HG02943 (cell line): Measurements from ENCODE around the gene IFIT1B.
A peak's percentile ranks its signal among the peaks of the same experiment; 100 is the strongest.
"Not testable (repeated sequence)": the region's sequence is repeated elsewhere in the genome, so short reads cannot be mapped to it uniquely, and the experiment has no call there.

ENCODE experiments used
- ATAC-seq: cut with Tn5 transposase; IDR thresholded peaks from one replicate; pipeline ENCODE4 v1.9.1; 2021; ENCODE audit warnings: mild to moderate bottlenecking, low read depth, moderate library complexity; ENCODE audit not compliant: unreplicated experiment

IFIT1B gene

DNA sequence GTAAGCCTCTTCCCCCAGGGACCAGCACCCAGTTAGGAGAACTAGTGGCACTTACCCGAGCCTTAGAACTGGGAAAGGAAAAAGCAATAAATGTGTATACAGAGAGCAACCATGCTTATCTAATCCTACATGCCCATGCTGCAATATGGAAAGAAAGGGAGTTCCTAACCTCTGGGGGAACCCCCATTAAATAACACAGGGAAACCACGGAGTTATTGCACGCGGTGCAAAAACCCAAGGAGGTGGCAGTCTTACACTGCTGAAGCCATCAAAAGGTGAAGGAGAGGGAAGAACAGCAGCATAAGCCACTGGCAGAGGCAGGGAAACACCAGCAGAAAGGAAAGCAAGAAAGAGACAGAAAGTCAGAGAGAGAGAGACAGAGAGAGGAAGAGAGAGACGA, 32.7 kb downstream of the IFIT1B start:
- ATAC-seq: not testable (repeated sequence)

DNA sequence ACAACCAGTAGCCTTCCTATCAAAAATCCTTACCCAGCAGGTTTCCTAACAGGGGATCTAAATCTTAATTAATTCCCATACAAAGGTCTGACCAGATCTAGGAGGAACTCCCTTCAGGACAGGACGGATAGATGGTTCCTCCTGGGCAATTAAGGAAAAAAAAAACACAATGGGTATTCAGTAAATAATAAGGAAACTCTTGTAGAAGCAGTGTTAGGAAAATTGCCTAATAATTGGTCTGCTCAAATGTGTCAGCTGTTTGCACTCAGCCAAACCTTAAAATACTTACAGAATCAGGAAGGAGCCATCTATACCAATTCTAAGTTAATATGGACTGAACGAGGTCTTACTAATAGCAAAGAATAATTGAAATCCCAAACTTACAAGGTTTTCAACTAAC, 33.3 kb downstream of the IFIT1B start:
- not testable (repeated sequence) for ATAC-seq

DNA sequence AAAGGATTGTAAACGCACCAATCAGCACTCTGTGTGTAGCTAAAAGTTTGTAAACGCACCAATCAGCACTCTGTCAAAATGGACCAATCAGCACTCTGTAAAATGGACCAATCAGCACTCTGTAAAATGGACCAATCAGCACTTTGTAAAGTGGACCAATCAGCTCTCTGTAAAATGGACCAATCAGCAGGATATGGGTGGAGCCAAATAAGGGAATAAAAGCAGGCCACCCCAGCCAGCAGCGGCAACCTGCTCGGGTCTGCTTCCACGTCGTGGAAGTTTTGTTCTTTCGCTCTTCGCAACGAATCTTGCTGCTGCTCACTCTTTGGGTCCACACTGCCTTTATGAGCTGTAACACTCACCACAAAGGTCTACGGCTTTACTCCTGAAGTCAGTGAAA, 34.4 kb downstream of the IFIT1B start:
- not testable (repeated sequence) for ATAC-seq

DNA sequence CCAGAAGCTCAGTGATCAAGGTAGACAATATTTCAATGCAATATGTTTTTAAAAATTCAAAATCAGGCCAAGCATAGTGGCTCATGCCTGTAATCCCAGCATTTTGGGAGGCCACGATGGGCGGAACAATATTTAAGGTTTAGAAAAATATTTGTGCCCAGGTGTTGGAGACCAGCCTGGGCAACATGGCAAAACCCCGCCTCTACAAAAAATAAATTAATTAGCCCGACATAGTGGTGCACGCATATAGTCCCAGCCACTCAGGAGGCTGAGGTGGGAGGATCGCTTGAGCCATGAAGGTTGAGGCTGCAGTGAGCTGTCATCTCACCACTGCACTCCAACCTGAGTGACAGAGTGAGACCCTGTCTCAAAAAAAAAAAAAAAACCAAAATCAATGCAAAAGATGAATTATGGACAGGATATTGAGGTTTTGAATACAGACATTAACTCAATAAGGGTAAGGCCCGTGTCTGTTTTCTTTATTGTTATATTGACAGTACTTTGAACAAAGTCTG, 35.6 kb downstream of the IFIT1B start:
- ATAC-seq: no peak

DNA sequence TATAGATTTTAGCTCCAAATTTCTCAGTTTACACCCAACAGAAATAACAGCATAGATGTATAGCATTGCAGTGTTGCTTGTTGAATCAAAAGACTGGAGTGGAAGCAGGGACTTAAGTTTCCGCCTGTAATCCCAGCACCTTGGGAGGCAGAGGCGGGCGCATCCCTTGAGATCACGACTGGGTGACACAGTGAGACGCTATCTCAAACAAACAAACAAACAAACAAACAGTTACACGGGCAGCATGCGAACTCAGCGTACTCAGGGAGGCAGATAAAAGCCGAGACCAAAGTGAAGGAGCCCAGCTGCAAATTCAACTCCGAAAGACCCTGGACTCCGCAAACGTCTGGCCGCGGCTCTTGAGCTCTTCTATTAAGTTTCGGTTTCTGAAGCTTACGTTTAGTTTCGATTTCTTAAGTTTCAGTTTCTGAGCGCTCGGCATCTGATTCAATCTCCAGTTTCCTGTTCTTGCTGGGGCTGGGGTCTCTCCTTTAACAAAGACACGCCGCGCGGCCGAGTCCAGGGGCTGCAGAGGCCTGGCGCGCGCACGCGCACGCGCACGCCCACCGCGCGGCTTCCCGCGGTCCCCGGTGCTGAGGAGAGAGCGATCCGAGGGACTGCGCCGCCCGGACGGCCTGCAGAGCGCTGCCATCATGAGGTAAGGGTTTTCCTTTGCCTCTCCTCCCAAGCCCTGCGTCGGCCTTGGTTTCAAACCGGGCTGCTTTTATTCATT, 36.5 kb downstream of the IFIT1B start, which contains the start of gene IFIT5:
Gene IFIT5 (plus strand): TSS at position 423 of the 733 bp plus-strand sequence. CDS start 231 bp downstream, at position 654.
- ATAC-seq: peak; percentile 69

DNA sequence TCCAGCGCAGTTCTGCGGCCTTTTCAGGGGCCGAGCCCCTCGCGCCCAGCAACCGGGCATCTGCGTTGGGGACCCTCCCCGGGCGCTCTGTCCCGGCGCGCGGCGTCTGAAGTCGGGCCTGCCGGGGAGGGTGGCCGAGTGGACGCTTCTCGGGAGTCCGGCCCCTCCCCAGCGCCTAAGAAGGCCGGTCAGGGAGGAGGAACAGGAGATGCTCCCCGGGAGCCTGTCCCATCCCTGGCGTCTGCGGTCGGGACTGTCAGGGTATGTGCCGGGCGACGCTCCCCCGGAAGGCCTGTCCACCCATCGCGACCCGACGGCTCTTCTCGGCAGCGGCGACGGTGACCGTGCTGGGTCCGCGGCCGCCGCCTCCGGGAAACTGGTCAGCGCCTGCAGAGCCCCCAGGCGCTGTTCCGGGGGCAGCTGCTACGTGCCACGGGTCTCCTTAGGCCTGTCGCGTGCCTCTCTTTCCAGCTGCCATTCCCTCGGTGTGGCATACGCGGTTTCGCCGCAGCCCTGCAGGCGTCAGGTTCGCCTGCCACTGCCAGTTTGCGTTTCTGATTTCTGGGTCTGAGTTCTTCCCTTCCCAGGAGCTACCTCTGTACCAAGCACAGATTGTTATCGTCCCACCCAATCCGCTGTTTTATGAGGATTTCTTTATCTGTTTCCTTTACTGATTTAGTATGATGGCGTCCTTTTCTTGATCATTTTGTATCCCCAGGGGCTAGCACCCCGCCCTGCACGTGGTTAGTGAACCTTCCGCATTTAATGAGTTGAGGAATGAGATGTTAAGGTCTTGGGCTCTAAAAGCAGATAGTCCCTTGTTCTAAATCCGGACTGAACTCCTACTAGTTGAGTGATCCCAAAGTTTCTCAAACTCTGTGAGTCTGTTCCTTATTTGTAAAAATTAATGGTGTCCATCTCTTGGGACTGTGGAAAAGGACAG, 37.3 kb downstream of the IFIT1B start:
- peak; percentile 30 for ATAC-seq

DNA sequence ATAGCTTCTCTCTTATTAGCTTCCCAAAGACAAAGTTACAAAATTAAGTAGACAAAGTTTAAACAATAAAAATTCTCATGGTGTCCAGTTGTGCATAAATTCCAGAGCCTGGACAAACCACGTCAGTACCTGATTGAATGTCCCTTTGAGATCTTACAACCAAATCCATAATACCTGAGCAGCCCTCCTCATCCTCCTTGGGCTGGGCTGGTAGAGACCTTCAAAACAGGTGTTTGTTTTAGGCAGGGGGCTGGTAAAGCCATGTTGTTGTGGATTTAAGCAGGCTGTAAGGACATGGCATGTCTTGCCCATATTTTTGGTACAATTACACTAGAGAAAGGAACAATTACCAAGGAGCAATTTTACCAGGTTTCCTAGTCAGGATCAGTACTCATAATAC, 38.6 kb downstream of the IFIT1B start:
- no peak for ATAC-seq

DNA sequence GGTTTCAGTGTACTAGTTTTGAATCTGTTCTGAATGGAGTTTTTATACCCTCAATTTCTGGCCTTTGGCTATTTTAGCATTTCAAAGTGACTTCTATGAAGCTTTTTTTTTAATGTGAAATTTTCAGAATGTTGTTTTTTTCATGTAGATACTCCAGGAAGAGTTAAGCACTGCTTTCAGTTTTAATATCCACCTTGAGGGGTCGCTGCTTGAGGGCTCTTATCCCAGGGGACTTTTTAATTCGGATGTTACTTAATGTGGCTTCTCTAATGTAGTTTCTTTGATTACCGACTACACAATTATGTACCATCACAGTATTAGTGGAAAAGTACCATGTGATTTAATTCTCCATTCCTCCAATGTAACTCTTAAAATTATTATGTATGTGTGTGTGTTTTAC, 41.7 kb downstream of the IFIT1B start:
- ATAC-seq: no peak

DNA sequence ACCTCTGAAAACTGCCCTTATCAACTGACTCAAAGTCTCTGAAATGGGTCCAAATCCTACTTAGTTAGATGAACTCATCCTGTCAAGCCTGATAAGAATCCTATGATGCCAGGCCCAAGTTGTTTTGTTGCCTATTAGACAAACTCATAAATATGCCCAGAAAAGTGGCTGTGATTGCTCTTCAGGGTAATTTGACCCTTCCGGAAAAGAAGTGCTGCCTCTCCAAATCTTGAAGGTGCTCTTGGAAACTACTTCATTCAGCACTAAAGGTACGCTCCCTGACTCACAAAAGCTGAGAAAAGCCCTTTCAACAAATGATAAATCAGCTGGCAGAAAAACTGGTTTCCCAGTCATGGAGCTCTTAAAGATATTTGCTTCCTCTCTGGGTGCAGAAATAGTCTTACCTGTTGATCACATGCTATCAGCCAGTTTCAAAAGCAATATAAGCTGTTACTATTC, 43.2 kb downstream of the IFIT1B start:
- no peak for ATAC-seq

DNA sequence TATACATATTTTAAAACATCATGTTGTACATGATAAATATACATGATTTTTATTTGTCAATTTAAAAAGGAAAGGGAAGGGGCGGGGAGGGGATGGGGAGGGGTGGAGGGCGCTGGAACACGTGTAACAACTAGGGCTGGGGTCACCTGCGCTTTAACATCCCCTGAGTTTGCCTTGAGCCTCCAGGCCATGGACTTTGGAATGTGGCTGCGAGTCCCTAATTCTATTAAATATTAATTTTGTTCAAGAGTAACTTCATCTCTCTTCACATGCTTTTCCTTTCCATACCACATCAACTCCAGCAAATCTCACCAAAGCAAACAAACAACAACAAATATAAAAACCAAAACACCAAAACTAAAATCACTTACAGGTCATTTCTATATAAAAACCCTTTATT, 47.1 kb downstream of the IFIT1B start:
- ATAC-seq: no peak

DNA sequence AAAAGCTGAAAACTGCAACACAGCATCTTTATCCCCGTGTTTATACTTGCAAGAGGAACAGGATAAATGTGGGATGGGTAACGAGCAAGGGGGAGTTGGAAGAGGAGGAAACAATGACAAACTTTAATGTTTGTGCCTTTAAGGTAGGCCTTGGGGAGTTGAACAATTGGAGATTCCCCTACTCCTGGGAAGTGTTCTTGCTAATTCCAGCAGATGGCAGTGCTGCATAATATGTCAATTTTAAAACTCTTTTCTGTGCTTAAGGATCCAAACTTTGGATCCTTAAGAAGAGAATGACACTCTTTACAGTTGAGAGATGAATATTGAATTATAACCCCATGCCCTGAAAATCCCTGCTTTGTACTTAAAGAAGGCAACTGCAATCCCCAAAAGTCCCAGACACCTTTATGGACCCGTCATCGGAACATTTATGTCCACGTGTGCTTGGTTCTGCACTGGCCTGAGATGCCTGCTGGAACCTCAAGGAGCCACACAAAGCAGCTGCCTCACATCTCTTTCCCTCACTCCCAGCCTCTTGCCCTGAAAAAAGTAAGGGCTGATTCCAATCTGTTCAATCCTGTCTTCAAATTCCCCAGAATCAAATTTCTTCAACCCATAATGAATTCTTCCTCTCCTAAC, 48.5 kb downstream of the IFIT1B start:
- ATAC-seq: no peak

DNA sequence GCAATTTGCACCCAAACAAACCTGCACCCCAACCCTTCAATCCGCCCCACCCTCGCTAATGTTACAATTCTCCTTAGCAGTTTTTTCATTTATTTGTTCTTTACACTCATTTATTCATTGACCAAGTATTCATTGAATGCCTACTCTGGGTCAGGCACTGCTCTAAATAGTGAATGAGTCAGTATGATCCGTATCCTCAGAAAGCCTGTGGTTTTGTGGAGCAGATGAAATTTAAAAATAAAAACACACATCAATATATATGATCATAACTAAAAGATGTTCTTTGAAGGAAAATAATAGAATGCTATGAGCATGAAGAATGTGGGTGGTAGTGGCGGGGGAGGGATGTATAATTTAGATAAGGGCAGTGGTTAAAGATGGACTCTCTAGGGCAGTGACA, 49.8 kb downstream of the IFIT1B start:
- no peak for ATAC-seq

DNA sequence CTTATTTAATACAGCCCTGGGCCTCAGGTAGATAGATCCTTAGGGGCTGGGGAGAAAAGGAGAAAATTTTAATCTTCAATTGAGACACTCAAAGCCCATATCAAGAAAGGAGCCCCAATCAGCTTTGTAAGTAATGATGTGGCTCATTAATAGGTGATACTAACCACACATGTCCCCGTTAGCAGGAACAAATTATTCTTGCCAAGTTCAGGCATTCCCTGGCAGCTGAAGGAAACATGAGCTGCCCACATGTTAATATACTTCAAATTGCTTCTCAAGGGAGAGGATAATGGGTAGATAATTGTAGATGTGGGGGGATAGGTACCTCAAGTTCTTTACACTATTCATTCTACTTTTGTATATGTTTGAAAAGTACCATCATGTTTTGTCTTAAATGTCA, 51.0 kb downstream of the IFIT1B start:
- no peak for ATAC-seq

DNA sequence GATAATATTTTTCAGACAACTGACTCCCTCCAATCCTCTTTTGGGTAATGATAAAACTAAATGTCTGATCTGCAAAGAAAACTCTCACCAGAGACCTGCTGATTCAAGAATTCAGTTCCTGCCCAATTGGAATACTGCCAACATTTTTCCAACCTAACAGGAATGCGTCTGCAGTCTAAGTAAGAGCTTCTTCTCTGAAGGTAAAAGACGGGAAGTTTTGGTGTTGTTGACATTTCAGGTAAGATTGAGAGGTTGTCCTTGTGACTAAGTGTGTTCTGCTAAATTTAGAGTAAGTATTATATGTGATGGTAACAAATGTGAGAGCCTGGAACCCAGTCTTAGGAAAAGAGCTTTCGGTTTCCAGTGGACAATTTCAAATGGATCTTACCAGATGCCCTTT, 54.1 kb downstream of the IFIT1B start:
- ATAC-seq: no peak
